ENCODE measurements around the gene SERTAD1.
"Not testable (repeated sequence)": the region's sequence is repeated elsewhere in the genome, so short reads cannot be mapped to it uniquely, and the experiment has no call there.

SERTAD1 gene

DNA sequence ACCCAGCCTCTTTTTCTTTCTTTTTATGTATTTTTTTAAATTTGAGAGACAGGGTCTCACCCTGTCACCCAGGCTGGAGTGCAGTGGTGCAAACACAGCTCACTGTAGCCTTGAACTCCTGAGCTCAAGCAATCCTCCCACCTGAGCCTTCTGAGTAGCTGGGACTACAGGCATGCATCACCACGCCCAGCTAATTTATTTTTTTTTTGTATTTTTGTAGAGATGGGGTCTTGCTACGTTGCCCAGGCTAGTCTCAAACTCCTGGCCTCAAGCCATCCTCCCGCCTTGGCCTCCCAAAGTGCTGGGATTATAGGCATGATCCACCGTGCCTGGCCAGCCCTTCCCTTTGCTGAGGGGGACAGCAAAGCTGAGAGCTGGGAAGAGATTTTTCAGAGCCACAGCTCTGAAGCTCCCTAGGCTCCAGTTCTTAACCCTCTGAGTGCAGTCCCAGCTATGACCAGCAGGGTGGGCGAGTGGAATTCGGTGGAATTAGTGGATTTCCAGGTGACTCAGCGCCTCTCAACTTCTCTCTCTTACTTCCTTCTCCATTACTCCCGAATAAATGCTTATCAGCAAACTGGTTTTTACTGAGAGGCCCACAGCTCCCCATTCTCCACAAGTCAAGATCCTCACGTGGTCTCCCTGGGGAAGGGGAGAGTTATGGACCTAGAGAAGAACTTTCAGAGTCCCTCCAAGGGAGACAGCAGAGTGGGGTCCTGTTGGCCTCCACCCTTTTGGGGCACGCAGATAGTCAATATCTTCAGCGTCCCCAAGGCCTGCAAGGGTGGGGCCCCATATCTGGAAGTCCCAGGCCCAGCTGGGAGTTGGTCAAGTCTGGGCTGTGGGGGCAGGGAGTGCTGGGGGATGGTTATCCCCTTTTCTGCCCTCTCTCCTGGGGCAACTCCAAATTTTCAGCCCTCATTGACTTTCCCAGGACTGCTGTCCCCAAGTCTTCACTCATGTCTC lies 38.5 kb upstream of the SERTAD1 start:
- Histone ChIP-seq H3K27me3 (ENCODE audit: low read length) (no peaks in the 10 kb centered on the region), H3K4me3 (ENCODE audit: insufficient read depth, low read length, poor library complexity, severe bottlenecking) (peak overlapping the region; percentile 72), H4K20me1 (ENCODE audit: low read depth, low read length) (no peaks in the 10 kb centered on the region), H3K9me3 (ENCODE audit: insufficient read depth, low read length) (no peaks in the 10 kb centered on the region), H3K9me2 (replicated peaks; ENCODE audit: insufficient read depth, low read length) (no peaks in the 10 kb centered on the region), H3K27ac (ENCODE audit: low read depth, low read length) (no peak overlapping the region), H2AFZ (ENCODE audit: low read depth, low read length, severe bottlenecking) (no peak overlapping the region), H3K36me3 (ENCODE audit: low read length) (no peaks in the 10 kb centered on the region), H3K79me2 (ENCODE audit: insufficient read depth, low read length) (no peaks in the 10 kb centered on the region), H3K9ac (ENCODE audit: low read length) (peak overlapping the region; percentile 70), H3F3A (ENCODE audit: insufficient read depth) (0 out of 2 replicates have a peak, but pooled peaks cover 3% of the 10 kb centered on the region), H3K4me2 (ENCODE audit: low read depth, low read length, poor library complexity, severe bottlenecking) (peak overlapping the region; percentile 79)
- no peak for TF ChIP-seq EZH2phosphoT487 (conservative IDR thresholded peaks at IDR 0.05; ENCODE audit: low read length)
- TF ChIP-seq, protein P1, sequence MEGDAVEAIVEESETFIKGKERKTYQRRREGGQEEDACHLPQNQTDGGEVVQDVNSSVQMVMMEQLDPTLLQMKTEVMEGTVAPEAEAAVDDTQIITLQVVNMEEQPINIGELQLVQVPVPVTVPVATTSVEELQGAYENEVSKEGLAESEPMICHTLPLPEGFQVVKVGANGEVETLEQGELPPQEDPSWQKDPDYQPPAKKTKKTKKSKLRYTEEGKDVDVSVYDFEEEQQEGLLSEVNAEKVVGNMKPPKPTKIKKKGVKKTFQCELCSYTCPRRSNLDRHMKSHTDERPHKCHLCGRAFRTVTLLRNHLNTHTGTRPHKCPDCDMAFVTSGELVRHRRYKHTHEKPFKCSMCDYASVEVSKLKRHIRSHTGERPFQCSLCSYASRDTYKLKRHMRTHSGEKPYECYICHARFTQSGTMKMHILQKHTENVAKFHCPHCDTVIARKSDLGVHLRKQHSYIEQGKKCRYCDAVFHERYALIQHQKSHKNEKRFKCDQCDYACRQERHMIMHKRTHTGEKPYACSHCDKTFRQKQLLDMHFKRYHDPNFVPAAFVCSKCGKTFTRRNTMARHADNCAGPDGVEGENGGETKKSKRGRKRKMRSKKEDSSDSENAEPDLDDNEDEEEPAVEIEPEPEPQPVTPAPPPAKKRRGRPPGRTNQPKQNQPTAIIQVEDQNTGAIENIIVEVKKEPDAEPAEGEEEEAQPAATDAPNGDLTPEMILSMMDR (IDR thresholded peaks at IDR 0.05; ENCODE audit: insufficient read depth, low read length, poor library complexity, severe bottlenecking) = no peak

GRCh38 chr19:40463587-40464037 lies 37.8 kb upstream of the SERTAD1 start:
- not testable (repeated sequence) for H2AFZ ChIP-seq (ENCODE audit: low read depth, low read length, severe bottlenecking); H3K4me3 ChIP-seq (ENCODE audit: insufficient read depth, low read length, poor library complexity, severe bottlenecking)

DNA sequence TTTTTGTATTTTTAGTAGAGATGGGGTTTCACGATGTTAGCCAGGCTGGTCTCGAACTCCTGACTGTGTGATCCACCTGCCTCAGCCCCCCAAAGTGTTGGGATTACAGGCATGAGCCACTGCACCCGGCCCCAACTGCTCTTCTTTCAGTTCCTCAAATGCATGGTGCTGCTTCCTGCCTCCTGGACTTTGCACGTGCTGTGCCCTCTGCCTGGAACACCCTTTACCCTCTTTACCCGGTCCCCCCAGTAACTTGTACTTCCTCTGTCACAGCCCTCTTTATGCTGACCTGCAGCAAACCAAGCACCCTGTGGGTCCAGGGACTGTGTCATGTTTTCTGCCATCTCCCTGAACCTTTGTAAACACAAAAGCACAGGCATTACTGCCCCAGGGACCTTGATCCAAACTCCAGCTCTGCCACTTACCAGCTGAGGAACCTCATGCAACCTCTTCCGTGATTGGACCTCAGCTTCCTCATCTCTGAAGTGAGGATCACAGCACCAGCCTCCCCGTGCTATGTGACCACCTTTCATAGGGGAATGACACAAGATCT lies 36.0 kb upstream of the SERTAD1 start:
- H3K9me2 ChIP-seq (replicated peaks; ENCODE audit: insufficient read depth, low read length) = no peaks in the 10 kb centered on the region
- no peak overlapping the region for H3K9ac ChIP-seq (ENCODE audit: low read length)
- H2AFZ ChIP-seq (ENCODE audit: low read depth, low read length, severe bottlenecking) = no peak overlapping the region
- no peak overlapping the region for H3K4me3 ChIP-seq (ENCODE audit: insufficient read depth, low read length, poor library complexity, severe bottlenecking)
- no peaks in the 10 kb centered on the region for H4K20me1 ChIP-seq (ENCODE audit: low read depth, low read length)
- H3K79me2 ChIP-seq (ENCODE audit: insufficient read depth, low read length) = no peaks in the 10 kb centered on the region
- peak overlapping the region; percentile 5 for H3K4me2 ChIP-seq (ENCODE audit: low read depth, low read length, poor library complexity, severe bottlenecking)
- TF ChIP-seq, protein P1 (IDR thresholded peaks at IDR 0.05; ENCODE audit: insufficient read depth, low read length, poor library complexity, severe bottlenecking) = no peak
- TF ChIP-seq EZH2phosphoT487 (conservative IDR thresholded peaks at IDR 0.05; ENCODE audit: low read length) = no peak
- H3K27ac ChIP-seq (ENCODE audit: low read depth, low read length) = no peak overlapping the region
- H3F3A ChIP-seq (ENCODE audit: insufficient read depth) = no peaks in the 10 kb centered on the region
- no peaks in the 10 kb centered on the region for H3K36me3 ChIP-seq (ENCODE audit: low read length)
- no peaks in the 10 kb centered on the region for H3K9me3 ChIP-seq (ENCODE audit: insufficient read depth, low read length)
- no peaks in the 10 kb centered on the region for H3K27me3 ChIP-seq (ENCODE audit: low read length)

More at GRCh38 chr19:40463587-40464037, 37.8 kb upstream of the SERTAD1 start:
- not testable (repeated sequence) for H4K20me1 ChIP-seq (ENCODE audit: low read depth, low read length); H3K27me3 ChIP-seq (ENCODE audit: low read length); H3K9me2 ChIP-seq (replicated peaks; ENCODE audit: insufficient read depth, low read length); H3K79me2 ChIP-seq (ENCODE audit: insufficient read depth, low read length); H3K36me3 ChIP-seq (ENCODE audit: low read length); H3K9ac ChIP-seq (ENCODE audit: low read length); H3K9me3 ChIP-seq (ENCODE audit: insufficient read depth, low read length); H3K27ac ChIP-seq (ENCODE audit: low read depth, low read length); H3F3A ChIP-seq (ENCODE audit: insufficient read depth); H3K4me2 ChIP-seq (ENCODE audit: low read depth, low read length, poor library complexity, severe bottlenecking)

DNA sequence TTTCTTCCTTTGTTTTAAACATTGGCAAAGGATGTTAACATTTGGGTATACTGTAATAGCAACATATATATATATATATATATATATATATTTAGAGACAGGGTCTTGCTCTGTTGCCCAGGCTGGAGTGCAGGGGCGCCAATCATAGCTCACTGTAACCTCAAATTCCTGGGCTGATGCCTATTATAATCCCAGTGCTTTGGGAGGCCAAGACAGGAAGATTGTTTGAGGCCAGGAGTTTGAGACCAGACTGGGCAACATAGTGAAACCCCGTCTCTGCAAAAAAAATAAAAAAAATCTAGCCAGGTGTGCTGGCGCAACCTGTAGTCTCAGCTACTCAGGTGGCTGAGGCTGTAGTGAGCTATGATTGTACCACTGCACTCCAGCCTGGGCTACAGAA lies 34.4 kb upstream of the SERTAD1 start:
- H3K27ac ChIP-seq (ENCODE audit: low read depth, low read length) = no peak overlapping the region
- H3K4me3 ChIP-seq (ENCODE audit: insufficient read depth, low read length, poor library complexity, severe bottlenecking) = no peak overlapping the region
- no peak overlapping the region for H3K9ac ChIP-seq (ENCODE audit: low read length)
- H3K9me2 ChIP-seq (replicated peaks; ENCODE audit: insufficient read depth, low read length) = no peaks in the 10 kb centered on the region
- no peak for TF ChIP-seq EZH2phosphoT487 (conservative IDR thresholded peaks at IDR 0.05; ENCODE audit: low read length)
- TF ChIP-seq, protein P1 (IDR thresholded peaks at IDR 0.05; ENCODE audit: insufficient read depth, low read length, poor library complexity, severe bottlenecking) = no peak
- H3F3A ChIP-seq (ENCODE audit: insufficient read depth) = no peaks in the 10 kb centered on the region
- H3K79me2 ChIP-seq (ENCODE audit: insufficient read depth, low read length) = no peaks in the 10 kb centered on the region
- H2AFZ ChIP-seq (ENCODE audit: low read depth, low read length, severe bottlenecking) = no peak overlapping the region
- no peaks in the 10 kb centered on the region for H3K9me3 ChIP-seq (ENCODE audit: insufficient read depth, low read length)
- no peaks in the 10 kb centered on the region for H4K20me1 ChIP-seq (ENCODE audit: low read depth, low read length)
- no peak overlapping the region for H3K4me2 ChIP-seq (ENCODE audit: low read depth, low read length, poor library complexity, severe bottlenecking)
- H3K27me3 ChIP-seq (ENCODE audit: low read length) = no peaks in the 10 kb centered on the region
- H3K36me3 ChIP-seq (ENCODE audit: low read length) = no peaks in the 10 kb centered on the region

Data from SU-DHL-6 (cell line).